Body of pancreas (tissue), 4 donors: Measurements from ENCODE around the gene ZNF236.

ENCODE experiments used
- CTCF ChIP-seq, 7 experiments: fragments of 450-650 bp in 4 of 7; fragments of 200-600 bp in 3 of 7; sonication (generic) in 3 of 7; IDR thresholded peaks; one replicate each; pipeline ENCODE4 v1.5.1; 2016 to 2019; ENCODE audit warnings: antibody characterized with exemption in 7 of 7
- POLR2A ChIP-seq, 3 donors: fragments of 450-650 bp; IDR thresholded peaks; one replicate each; pipeline ENCODE4 v1.6.1; 2016; ENCODE audit warnings: antibody characterized with exemption in 3 of 3, mild to moderate bottlenecking in 2 of 3

- TF ChIP-seq POLR2A (IDR thresholded peaks at IDR 0.05) (no peak), CTCF (IDR thresholded peaks at IDR 0.05) (no peak)
These were observed 16.1 kb upstream of the ZNF236 start for GRCh38 chr18:76806301-76806700.
